Endodermal cell (in vitro differentiated cells): Measurements from ENCODE around the gene PTGES. TPM values are rescaled to one million over a fixed set of nuclear protein-coding genes. Genes with fewer than 3 reads are reported as not detected.

Experiments
- DNase-seq: peaks from one replicate; pipeline ENCODE4 v3.0.0-alpha.2; 2017
- H3K27ac ChIP-seq: 2 replicates; pipeline ENCODE4 v1.5.1; 2013; ENCODE audit warnings: mild to moderate bottlenecking, low read depth, low read length, moderate library complexity
- H3K27me3 ChIP-seq: 2 replicates; pipeline ENCODE4 v1.6.1; 2013; ENCODE audit warnings: mild to moderate bottlenecking, low read length, moderate library complexity; ENCODE audit not compliant: insufficient read depth, control insufficient read depth, poor library complexity, severe bottlenecking
- H3K36me3 ChIP-seq: 2 replicates; pipeline ENCODE4 v1.7.0; 2013; ENCODE audit warnings: mild to moderate bottlenecking, low read length, moderate library complexity; ENCODE audit not compliant: control insufficient read depth, insufficient read depth
- H3K4me1 ChIP-seq: one replicate; pipeline ENCODE4 v1.7.0; 2013; ENCODE audit warnings: low read length; ENCODE audit not compliant: control insufficient read depth, insufficient read depth
- H3K4me3 ChIP-seq: 2 replicates; pipeline ENCODE4 v1.5.1; 2013; ENCODE audit warnings: mild to moderate bottlenecking, low read length, moderate library complexity
- H3K9ac ChIP-seq: 2 replicates; pipeline ENCODE4 v1.6.1; 2013; ENCODE audit warnings: mild to moderate bottlenecking, low read length, moderate library complexity; ENCODE audit not compliant: poor library complexity, severe bottlenecking; ENCODE audit errors: extremely low read depth
- H3K9me3 ChIP-seq: 2 replicates; pipeline ENCODE4 v1.6.1; 2013; ENCODE audit warnings: mild to moderate bottlenecking, low read length, moderate library complexity; ENCODE audit not compliant: control insufficient read depth
- H3K27ac Mint-ChIP-seq: 2 replicates; pipeline ENCODE4 v1.8.0; 2020; ENCODE audit warnings: mixed read lengths
- H3K27me3 Mint-ChIP-seq: 2 replicates; pipeline ENCODE4 v1.8.0; 2021; ENCODE audit warnings: mild to moderate bottlenecking, mixed read lengths; ENCODE audit not compliant: insufficient read depth
- H3K36me3 Mint-ChIP-seq: 2 replicates; pipeline ENCODE4 v1.8.0; 2020; ENCODE audit warnings: low read depth, mixed read lengths
- H3K4me1 Mint-ChIP-seq: 2 replicates; pipeline ENCODE4 v1.8.0; 2020; ENCODE audit warnings: mixed read lengths
- H3K4me3 Mint-ChIP-seq: 2 replicates; pipeline ENCODE4 v1.8.0; 2020; ENCODE audit warnings: mild to moderate bottlenecking, moderate library complexity, mixed read lengths
- H3K9me3 Mint-ChIP-seq: 2 replicates; pipeline ENCODE4 v1.8.0; 2020; ENCODE audit warnings: mild to moderate bottlenecking, mixed read lengths
- WGBS, 2 experiments: methylation state at CpG; one replicate each; pipeline versions ENCODE4 v1.1.5 to v1.1.7; 2013; ENCODE audit warnings: missing lambda C conversion rate in 2 of 2, mixed read lengths in 1 of 2; ENCODE audit not compliant: insufficient coverage in 1 of 2, insufficient read length in 1 of 2; 5-methylcytosine and 5-hydroxymethylcytosine counted together
- total RNA-seq, 2 donors: library from RNA; stranded (reverse); fragmentation: NEBNext Ultra II Directional in 1 of 2; extraction: Animal tissue kit (Norgen Biotek cat#: 25700) in 1 of 2; gene quantifications; 2 replicates in 1 of 2; 3 replicates in 1 of 2; pipeline ENCODE4 v1.2.1, GENCODE V29; 2021
- TF ChIP-seq, protein P1 (sequence below): fragments of 200-600 bp; sonication (generic); conservative IDR thresholded peaks from 2 replicates; pipeline ENCODE4 v1.5.0; 2021; ENCODE audit warnings: antibody characterized with exemption, mild to moderate bottlenecking

Gene PTGES
- total RNA-seq, 2 donors from 2014 or later, result 0.29 to 0.62 TPM

- 86 to 89% methylated on average over 18 to 23 of the region's 23 CpGs for WGBS, 2 experiments
- Histone ChIP-seq H3K9ac (no peak overlapping the region), H3K36me3 (no peaks in the 10 kb centered on the region), H3K27ac (no peak overlapping the region), H3K4me1 (peaks cover 2% of the 10 kb centered on the region), H3K27me3 (no peaks in the 10 kb centered on the region), H3K9me3 (no peaks in the 10 kb centered on the region), H3K4me3 (no peak overlapping the region)
- H3K27ac Mint-ChIP-seq, result no peak overlapping the region
- no peaks in the 10 kb centered on the region for H3K9me3 Mint-ChIP-seq
- no peaks in the 10 kb centered on the region for H3K36me3 Mint-ChIP-seq
- peaks cover under 1% of the 10 kb centered on the region for H3K4me1 Mint-ChIP-seq
- DNase-seq, result no peak
- TF ChIP-seq, protein P1, sequence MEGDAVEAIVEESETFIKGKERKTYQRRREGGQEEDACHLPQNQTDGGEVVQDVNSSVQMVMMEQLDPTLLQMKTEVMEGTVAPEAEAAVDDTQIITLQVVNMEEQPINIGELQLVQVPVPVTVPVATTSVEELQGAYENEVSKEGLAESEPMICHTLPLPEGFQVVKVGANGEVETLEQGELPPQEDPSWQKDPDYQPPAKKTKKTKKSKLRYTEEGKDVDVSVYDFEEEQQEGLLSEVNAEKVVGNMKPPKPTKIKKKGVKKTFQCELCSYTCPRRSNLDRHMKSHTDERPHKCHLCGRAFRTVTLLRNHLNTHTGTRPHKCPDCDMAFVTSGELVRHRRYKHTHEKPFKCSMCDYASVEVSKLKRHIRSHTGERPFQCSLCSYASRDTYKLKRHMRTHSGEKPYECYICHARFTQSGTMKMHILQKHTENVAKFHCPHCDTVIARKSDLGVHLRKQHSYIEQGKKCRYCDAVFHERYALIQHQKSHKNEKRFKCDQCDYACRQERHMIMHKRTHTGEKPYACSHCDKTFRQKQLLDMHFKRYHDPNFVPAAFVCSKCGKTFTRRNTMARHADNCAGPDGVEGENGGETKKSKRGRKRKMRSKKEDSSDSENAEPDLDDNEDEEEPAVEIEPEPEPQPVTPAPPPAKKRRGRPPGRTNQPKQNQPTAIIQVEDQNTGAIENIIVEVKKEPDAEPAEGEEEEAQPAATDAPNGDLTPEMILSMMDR, result no peak
- H3K27me3 Mint-ChIP-seq, result peaks cover 10% of the 10 kb centered on the region
- no peak overlapping the region for H3K4me3 Mint-ChIP-seq
These were observed 19.8 kb downstream of the PTGES start for GRCh38 chr9:129732946-129733631.

GRCh38 chr9:129732100-129732499 lies 20.7 kb downstream of the PTGES start:
- 85 to 86% methylated on average over 10 of the region's 10 CpGs for WGBS, 2 experiments
- H3K36me3 Mint-ChIP-seq, result no peaks in the 10 kb centered on the region
- no peaks in the 10 kb centered on the region for H3K4me1 Mint-ChIP-seq
- no peaks in the 10 kb centered on the region for H3K36me3 ChIP-seq
- H3K27me3 ChIP-seq, result no peaks in the 10 kb centered on the region
- H3K9me3 ChIP-seq, result no peaks in the 10 kb centered on the region
- H3K4me3 ChIP-seq, result no peak overlapping the region
- no peak overlapping the region for H3K9ac ChIP-seq
- DNase-seq, result no peak
- H3K9me3 Mint-ChIP-seq, result no peaks in the 10 kb centered on the region
- no peaks in the 10 kb centered on the region for H3K4me1 ChIP-seq
- no peak overlapping the region for H3K27ac ChIP-seq
- H3K27ac Mint-ChIP-seq, result no peak overlapping the region
- no peak overlapping the region for H3K4me3 Mint-ChIP-seq
- H3K27me3 Mint-ChIP-seq, result peaks cover 5% of the 10 kb centered on the region
- TF ChIP-seq, protein P1, result no peak

- Mint-ChIP-seq H3K27me3 (peaks cover 2% of the 10 kb centered on the region), H3K4me3 (no peak overlapping the region), H3K9me3 (no peaks in the 10 kb centered on the region), H3K27ac (no peak overlapping the region), H3K4me1 (peaks cover 3% of the 10 kb centered on the region), H3K36me3 (no peaks in the 10 kb centered on the region)
- no peaks in the 10 kb centered on the region for H3K27me3 ChIP-seq
- no peaks in the 10 kb centered on the region for H3K9me3 ChIP-seq
- no peak overlapping the region for H3K4me3 ChIP-seq
- WGBS, 2 experiments, result 51 to 65% methylated on average over 3 to 6 of the region's 6 CpGs
- H3K36me3 ChIP-seq, result no peaks in the 10 kb centered on the region
- H3K9ac ChIP-seq, result no peak overlapping the region
- no peak for DNase-seq
- TF ChIP-seq, protein P1, result no peak
- H3K4me1 ChIP-seq, result no peaks in the 10 kb centered on the region
- no peak overlapping the region for H3K27ac ChIP-seq
These were observed 21.3 kb downstream of the PTGES start for GRCh38 chr9:129731477-129732085.
